Sigmoid colon (tissue), 3 donors: ENCODE data around the gene ANGEL1.

Experiments
- CTCF ChIP-seq, 4 experiments: fragments of 450-650 bp in 3 of 4; fragments of 200-600 bp in 1 of 4; IDR thresholded peaks; one replicate each; pipeline ENCODE4 v1.5.1; 2016 to 2019; ENCODE audit warnings: antibody characterized with exemption in 4 of 4, mild to moderate bottlenecking in 3 of 4, moderate library complexity in 2 of 4
- POLR2A ChIP-seq, 2 donors: fragments of 450-650 bp; IDR thresholded peaks; one replicate each; pipeline ENCODE4 v1.6.1; 2016; ENCODE audit warnings: antibody characterized with exemption in 2 of 2, mild to moderate bottlenecking in 2 of 2, moderate library complexity in 2 of 2

DNA sequence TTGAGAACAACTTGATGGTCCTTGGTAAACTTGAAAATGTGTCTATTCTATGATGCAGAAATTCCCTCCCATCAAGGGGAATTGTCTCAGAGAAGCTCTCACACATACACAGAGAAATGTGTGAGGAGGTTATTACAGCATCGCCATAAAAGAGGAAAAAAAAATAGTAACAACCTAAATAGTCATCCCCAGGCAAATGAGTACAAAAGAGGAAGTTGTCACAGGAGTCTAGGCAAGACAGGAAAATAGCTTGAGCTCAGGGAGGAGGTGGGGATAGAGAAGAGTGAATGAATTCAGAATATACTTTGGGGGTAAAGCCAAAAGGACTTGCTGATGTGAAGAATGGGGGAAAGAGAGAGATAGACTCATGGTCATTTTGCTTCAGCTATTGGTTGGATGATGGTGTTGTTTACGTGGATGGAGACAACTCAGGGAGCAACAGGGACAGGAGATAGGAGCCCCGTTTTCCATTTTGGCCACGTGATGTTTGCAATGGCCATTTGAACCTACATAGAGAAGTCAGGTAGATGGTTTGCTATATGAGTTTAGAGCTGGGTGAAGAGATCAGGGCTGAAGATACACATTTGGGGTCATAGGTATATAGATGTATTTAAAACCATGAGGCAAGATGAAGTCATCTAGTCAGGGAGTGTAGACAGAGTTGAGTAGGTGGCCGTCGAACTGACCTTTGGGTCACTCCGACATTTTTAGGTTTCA, 33.8 kb upstream of the ANGEL1 start:
- TF ChIP-seq CTCF (IDR thresholded peaks at IDR 0.05) = no peak
- TF ChIP-seq POLR2A (IDR thresholded peaks at IDR 0.05) = no peak
